PC-9 (cell line): ENCODE data around the gene CALN1. TPM values are rescaled to one million over a fixed set of nuclear protein-coding genes. Genes with fewer than 3 reads are reported as not detected.

Experiments
- BruUV-seq: library from RNA; stranded (reverse); fragments of 400-500 nt; replicated peaks from 2 replicates; lab custom pipeline; 2021; lab: Mats Ljungman, UMichigan
- CTCF ChIA-PET: fragments of 300-600 bp; sonication (Branson Sonifier 250); formaldehyde crosslinking; loops from one replicate; lab custom pipeline; 2022; ENCODE audit warnings: antibody characterized with exemption; lab: Charles Lee
- POLR2A ChIA-PET: fragments of 300-600 bp; sonication (Branson Sonifier 250); formaldehyde crosslinking; loops from one replicate; lab custom pipeline; 2022; ENCODE audit warnings: antibody characterized with exemption; ENCODE audit not compliant: unreplicated experiment; lab: Charles Lee
- DNase-seq, 2 experiments: peaks; one replicate each; pipeline versions ENCODE4 v3.0.0 to v3.0.0-alpha.2; 2015 to 2022; ENCODE audit warnings: mixed read lengths in 1 of 2
- H2AFZ ChIP-seq: fragments of 200-600 bp; sonication (generic); 2 replicates; pipeline ENCODE4 v1.8.1; 2017; ENCODE audit warnings: antibody characterized with exemption
- H3F3A ChIP-seq: fragments of 200-600 bp; sonication (generic); 2 replicates; pipeline ENCODE4 v1.8.1; 2017; ENCODE audit warnings: antibody characterized with exemption, mild to moderate bottlenecking, low read depth; ENCODE audit not compliant: insufficient read depth
- H3K27ac ChIP-seq: fragments of 200-600 bp; sonication (generic); 2 replicates; pipeline ENCODE4 v1.6.1; 2016; ENCODE audit warnings: mixed run types
- H3K27me3 ChIP-seq: fragments of 200-600 bp; sonication (generic); 2 replicates; pipeline ENCODE4 v1.6.1; 2016; ENCODE audit warnings: low read depth, mixed run types; ENCODE audit not compliant: insufficient read depth
- H3K36me3 ChIP-seq: fragments of 200-600 bp; sonication (generic); 2 replicates; pipeline ENCODE4 v1.6.1; 2016; ENCODE audit warnings: low read depth, mixed run types
- H3K4me1 ChIP-seq: fragments of 200-600 bp; sonication (generic); replicated peaks from 2 replicates; pipeline ENCODE4 v1.6.1; 2016; ENCODE audit warnings: mixed run types; ENCODE audit not compliant: insufficient read depth
- H3K4me2 ChIP-seq: fragments of 200-600 bp; sonication (generic); 2 replicates; pipeline ENCODE4 v1.6.1; 2017; ENCODE audit warnings: mixed run types
- H3K4me3 ChIP-seq: fragments of 200-600 bp; sonication (generic); 2 replicates; pipeline ENCODE4 v1.6.1; 2016; ENCODE audit warnings: mixed run types
- H3K79me2 ChIP-seq: fragments of 200-600 bp; sonication (generic); 2 replicates; pipeline ENCODE4 v1.6.1; 2017; ENCODE audit warnings: low read depth, mixed run types
- H3K9me2 ChIP-seq: fragments of 200-600 bp; sonication (generic); 2 replicates; pipeline ENCODE4 v1.8.1; 2017; ENCODE audit warnings: mild to moderate bottlenecking; ENCODE audit not compliant: insufficient read depth
- H3K9me3 ChIP-seq: fragments of 200-600 bp; sonication (generic); 2 replicates; pipeline ENCODE4 v1.8.1; 2016; ENCODE audit warnings: low read depth; ENCODE audit not compliant: insufficient read depth
- H4K20me1 ChIP-seq: fragments of 200-600 bp; sonication (generic); 2 replicates; pipeline ENCODE4 v1.8.1; 2017; ENCODE audit not compliant: insufficient read depth
- CTCF ChIP-seq: fragments of 200-600 bp; sonication (generic); conservative IDR thresholded peaks from 2 replicates; pipeline ENCODE4 v1.6.1; 2017; ENCODE audit warnings: mixed run types, antibody characterized with exemption, mild to moderate bottlenecking, moderate library complexity
- EZH2 ChIP-seq: fragments of 200-600 bp; sonication (generic); IDR thresholded peaks from 2 replicates; pipeline ENCODE4 v1.8.0; 2017; ENCODE audit warnings: antibody characterized with exemption, low read depth
- intact Hi-C: fragments of 100-400 bp; cut with micrococcal nuclease; formaldehyde crosslinking; loops from one replicate; pipeline ENCODE4 v1.10.0; 2022; ENCODE audit not compliant: unreplicated experiment
- total RNA-seq: library from RNA; stranded (reverse); gene quantifications from 2 replicates; pipeline ENCODE4 v1.2.3, GENCODE V29; 2021

CALN1 gene
- total RNA-seq, 1 experiment from 2014 or later: not detected

- CTCF ChIA-PET: no interaction called here
- DNase-seq: no peak
- no peak for TF ChIP-seq CTCF
- no peak for TF ChIP-seq EZH2
- no peaks in the 10 kb centered on the region for H3K9me2 ChIP-seq
- H3K36me3 ChIP-seq: no peaks in the 10 kb centered on the region
- H3K27ac ChIP-seq: no peak overlapping the region
- no peak overlapping the region for H3K4me3 ChIP-seq
- H4K20me1 ChIP-seq: no peaks in the 10 kb centered on the region
- no peaks in the 10 kb centered on the region for H3F3A ChIP-seq
- no peaks in the 10 kb centered on the region for H3K9me3 ChIP-seq
- H3K4me1 ChIP-seq: no peaks in the 10 kb centered on the region
- H3K79me2 ChIP-seq: no peaks in the 10 kb centered on the region
- no TSS peak for BruUV-seq
- intact Hi-C loops: no loop called here
- no peak overlapping the region for H3K4me2 ChIP-seq
- H2AFZ ChIP-seq: no peak overlapping the region
- H3K27me3 ChIP-seq: peaks cover 24% of the 10 kb centered on the region
- POLR2A ChIA-PET: no interaction called here
Measured at GRCh38 chr7:72032934-72033333, 379.2 kb downstream of the CALN1 start.

GRCh38 chr7:72030994-72031667, 381.0 kb downstream of the CALN1 start:
- Histone ChIP-seq H3K36me3 (no peaks in the 10 kb centered on the region), H3K27me3 (peaks cover 21% of the 10 kb centered on the region), H3K9me3 (no peaks in the 10 kb centered on the region), H3K4me2 (no peak overlapping the region), H3K4me1 (no peaks in the 10 kb centered on the region), H3K79me2 (no peaks in the 10 kb centered on the region), H3K4me3 (no peak overlapping the region), H2AFZ (no peak overlapping the region), H4K20me1 (no peaks in the 10 kb centered on the region), H3K9me2 (no peaks in the 10 kb centered on the region), H3K27ac (no peak overlapping the region), H3F3A (no peaks in the 10 kb centered on the region)
- TF ChIP-seq EZH2 (no peak), CTCF (no peak)
- DNase-seq: no peak
- POLR2A ChIA-PET: no interaction called here
- CTCF ChIA-PET: no interaction called here
- BruUV-seq: no TSS peak
- intact Hi-C loops: no loop called here

- Histone ChIP-seq H3F3A (no peaks in the 10 kb centered on the region), H3K27ac (no peak overlapping the region), H3K4me2 (no peak overlapping the region), H3K9me3 (no peaks in the 10 kb centered on the region), H4K20me1 (no peaks in the 10 kb centered on the region), H3K79me2 (no peaks in the 10 kb centered on the region), H3K4me1 (no peaks in the 10 kb centered on the region), H3K27me3 (peaks cover 29% of the 10 kb centered on the region), H3K9me2 (no peaks in the 10 kb centered on the region), H3K36me3 (no peaks in the 10 kb centered on the region), H3K4me3 (no peak overlapping the region), H2AFZ (no peak overlapping the region)
- no TSS peak for BruUV-seq
- intact Hi-C loops: no loop called here
- POLR2A ChIA-PET: no interaction called here
- DNase-seq: no peak
- TF ChIP-seq CTCF (no peak), EZH2 (no peak)
- CTCF ChIA-PET: no interaction called here
Measured at GRCh38 chr7:72028267-72028666, 383.9 kb downstream of the CALN1 start.
